ENCODE results near the gene NSRP1. TPM values are rescaled to one million over a fixed set of nuclear protein-coding genes. Genes with fewer than 3 reads are reported as not detected.
"Not testable (repeated sequence)": the region's sequence is repeated elsewhere in the genome, so short reads cannot be mapped to it uniquely, and the experiment has no call there.

Gene NSRP1, protein sequence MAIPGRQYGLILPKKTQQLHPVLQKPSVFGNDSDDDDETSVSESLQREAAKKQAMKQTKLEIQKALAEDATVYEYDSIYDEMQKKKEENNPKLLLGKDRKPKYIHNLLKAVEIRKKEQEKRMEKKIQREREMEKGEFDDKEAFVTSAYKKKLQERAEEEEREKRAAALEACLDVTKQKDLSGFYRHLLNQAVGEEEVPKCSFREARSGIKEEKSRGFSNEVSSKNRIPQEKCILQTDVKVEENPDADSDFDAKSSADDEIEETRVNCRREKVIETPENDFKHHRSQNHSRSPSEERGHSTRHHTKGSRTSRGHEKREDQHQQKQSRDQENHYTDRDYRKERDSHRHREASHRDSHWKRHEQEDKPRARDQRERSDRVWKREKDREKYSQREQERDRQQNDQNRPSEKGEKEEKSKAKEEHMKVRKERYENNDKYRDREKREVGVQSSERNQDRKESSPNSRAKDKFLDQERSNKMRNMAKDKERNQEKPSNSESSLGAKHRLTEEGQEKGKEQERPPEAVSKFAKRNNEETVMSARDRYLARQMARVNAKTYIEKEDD
- 24.9 and 30.6 TPM in 2 replicates for total RNA-seq

DNA sequence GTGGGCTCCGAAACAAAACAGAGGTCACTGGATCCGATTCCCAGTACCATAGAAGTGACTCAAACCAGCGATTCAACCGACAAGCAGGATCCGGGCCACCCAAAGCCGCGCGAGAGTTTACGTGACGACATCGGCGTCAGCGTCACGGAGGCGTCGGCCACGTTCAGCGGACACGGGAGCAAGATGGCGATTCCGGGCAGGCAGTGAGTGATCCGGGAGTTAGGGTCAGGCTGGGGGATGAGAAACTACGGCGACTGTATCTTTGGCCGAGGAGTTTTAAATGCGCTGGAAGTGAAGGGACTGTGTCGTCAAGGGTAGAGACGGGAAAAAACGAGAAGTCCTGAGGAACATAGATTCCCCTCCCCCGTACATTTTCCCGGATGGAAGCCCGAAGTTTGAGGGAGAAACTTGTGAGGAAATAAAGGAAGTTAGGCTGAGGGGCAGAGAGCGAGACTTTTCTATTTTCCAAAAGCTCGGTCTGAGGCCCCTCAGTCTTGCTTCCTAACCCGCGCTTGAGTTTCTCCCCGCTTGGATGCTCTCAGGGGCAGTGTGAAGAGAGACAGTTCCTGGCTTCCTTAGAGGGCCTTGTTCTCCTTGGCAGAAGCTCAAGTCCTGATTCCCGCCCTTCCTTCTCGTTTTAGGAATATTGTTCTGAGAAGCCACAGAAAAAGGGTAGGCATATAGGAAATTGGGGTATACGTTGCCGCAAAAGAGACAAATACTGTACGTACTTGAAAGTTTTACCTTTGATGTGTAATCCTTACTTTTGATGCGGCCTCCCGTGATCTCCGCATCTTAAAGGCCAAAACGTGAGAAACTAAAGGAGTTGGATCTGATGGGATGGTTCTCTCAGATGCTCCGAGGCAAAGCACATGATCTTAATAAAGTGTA lies at the start of gene NSRP1:
Gene NSRP1 (plus strand): TSS at position 156 of the 891 bp plus-strand sequence. CDS start 28 bp downstream, at position 184.
- intact Hi-C loops (cut with micrococcal nuclease), result loop anchor here (1.0 to 10.0 kb wide), 11 partner anchors 8 to 1565 kb away; partner anchors contain the start of genes BLMH, CPD, CRLF3 and GIT1

DNA sequence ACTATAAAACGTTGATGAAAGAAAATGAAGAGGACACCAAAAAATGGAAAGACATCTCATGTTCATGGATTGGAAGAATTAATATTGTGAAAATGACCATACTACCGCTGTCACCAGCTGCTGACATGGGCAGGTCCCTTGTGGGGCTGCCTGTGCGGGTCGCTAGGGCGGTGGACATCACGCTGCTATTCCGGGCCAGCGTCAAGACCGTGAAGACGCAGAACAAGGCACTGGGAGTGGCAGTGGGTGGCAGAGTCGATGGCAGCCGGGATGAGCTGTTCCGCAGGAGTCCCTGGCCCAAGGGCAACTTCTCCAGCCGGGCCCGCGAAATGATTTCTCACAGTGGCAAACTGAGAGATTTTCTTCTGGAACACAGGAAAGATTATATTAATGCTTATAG lies 48.2 kb upstream of the NSRP1 start:
- intact Hi-C loops (cut with micrococcal nuclease), result no loop called here

DNA sequence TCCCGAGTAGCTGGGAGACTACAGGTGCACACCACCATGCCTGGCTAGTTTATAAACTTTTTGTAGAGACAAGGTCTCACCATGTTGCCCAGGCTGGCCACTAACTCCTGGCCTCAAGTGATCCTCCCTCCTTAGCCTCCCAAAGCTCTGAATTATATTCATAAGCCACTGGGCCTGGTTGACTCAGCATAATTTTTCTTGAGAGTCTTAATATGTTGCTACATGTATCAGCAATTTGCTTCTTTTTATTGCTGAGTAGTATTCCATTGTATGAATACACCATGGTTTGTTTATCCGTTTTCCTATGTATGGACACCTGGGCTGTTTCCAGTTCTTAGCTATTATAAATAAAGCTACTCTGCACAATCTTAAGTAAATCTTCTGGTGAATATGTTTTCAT lies 42.4 kb upstream of the NSRP1 start:
- intact Hi-C loops (cut with micrococcal nuclease), result no loop called here

DNA sequence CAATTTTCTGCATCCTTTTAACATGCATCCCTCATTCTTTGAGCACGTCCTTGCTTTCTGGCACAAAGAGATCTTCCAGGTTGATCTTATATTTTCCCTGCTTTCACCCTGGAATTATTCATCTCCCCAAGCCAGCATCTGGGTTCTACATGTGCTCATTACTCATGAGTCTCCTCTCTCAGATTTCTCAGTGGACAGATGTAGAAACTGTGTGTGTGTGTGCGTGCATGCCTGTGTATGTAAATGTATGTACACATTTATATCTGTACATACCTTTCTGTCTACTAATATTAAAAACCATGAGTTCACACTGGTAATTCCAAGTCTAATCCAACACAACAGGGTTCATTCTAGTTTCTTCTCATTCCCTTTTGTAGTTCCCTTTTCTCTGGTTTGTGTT lies 41.9 kb upstream of the NSRP1 start:
- intact Hi-C loops (cut with micrococcal nuclease), result no loop called here

DNA sequence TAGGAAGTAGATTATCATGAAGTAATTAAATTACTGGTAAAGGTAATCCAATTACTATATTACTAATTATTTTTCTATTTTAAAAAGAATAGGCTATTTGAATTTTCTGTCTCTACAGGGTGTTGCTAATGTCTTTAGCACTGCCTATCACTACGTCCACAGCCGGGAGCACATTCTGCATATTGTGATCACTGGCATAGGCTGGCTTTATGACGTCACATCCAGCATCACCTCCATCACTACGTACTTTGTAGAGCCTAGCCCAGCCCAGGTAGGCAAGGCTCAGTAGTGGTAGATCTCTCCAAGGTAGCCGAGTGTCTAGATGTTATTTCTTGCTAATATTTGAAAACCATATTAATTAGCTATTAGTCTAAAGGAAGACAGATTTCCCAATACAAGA lies 33.8 kb upstream of the NSRP1 start:
- intact Hi-C loops (cut with micrococcal nuclease), result no loop called here

DNA sequence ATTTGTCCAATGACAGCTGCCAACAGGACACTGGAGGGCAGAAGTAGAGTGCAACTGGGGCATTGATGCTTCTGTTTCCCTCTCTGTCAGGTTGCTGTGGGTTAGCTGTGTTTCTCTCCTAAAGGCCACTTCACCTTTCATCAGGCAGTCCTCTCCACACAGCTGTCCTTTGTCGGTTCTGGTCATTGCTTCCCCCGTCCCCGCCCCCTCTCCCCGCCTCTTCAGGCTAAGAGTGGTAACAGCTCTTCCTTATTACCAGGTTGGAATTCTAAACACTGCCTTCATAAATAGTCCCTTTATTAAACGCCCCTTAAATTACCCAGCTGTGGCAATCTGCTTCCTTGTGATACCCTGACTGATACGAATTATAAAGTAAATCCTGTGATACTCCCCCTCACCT lies 31.8 kb upstream of the NSRP1 start:
- intact Hi-C loops (cut with micrococcal nuclease), result no loop called here

DNA sequence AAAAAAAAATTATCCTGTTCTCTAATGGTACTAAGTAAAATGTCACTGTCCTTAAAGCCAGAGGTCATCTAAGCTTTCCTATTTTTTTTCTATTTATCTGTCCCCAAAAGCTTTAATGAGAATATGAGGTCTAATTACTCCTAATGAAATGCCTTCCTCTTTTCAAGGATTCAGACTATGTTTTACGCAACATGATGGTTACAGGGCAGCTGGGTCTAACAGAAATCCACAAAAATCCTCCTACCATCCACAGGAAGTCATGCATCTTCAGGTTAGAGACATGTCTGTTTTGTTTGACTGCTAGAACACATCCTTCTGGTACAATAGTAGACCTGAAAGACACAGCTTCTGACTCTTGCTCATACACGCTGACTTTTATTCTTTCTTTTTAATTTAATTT lies 29.7 kb upstream of the NSRP1 start:
- intact Hi-C loops (cut with micrococcal nuclease), result no loop called here

DNA sequence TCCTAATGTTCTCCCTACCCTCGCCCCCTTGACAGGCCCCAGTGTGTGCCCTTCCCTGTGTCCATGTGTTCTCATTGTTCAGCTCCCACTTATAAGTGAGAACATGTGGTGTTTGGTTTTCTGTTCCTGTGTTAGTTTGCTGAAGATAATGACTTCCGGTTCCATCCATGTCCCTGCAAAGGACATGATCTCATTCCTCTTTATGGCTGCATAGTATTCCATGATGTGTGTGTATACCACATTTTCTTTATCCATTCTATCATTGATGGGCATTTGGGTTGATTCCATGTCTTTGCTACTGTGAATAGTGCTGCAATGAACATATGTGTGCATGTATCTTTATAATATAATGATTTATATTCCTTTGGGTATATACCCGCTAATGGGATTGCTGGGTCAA lies 29.2 kb upstream of the NSRP1 start:
- intact Hi-C loops (cut with micrococcal nuclease), result not testable (repeated sequence)

DNA sequence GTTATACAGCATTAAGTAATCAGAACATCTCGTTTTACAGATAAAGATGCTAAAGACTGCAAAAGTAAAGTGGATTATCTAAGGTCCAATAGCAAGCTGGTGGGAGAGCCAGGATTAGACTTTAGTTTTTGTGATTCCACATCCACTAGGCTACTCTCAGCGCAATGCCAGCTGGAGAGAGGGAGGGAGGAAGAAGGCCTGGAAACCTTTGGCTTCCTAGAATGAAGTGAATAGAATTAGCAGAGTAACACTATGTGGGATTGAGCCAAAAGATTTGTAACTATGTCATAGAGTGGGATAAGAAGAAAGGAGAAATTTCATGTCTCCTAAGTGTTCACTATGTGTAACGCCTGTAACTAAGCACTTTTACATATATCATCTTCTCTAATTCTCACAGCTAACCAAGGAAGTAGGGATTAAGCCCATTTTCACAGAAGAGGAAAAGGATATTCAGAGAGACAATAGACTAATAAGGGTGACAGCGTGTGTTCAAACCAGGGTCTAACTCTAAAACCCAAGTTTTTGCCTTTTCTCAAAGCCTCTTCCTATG lies 25.4 kb upstream of the NSRP1 start:
- intact Hi-C loops (cut with micrococcal nuclease), result no loop called here

DNA sequence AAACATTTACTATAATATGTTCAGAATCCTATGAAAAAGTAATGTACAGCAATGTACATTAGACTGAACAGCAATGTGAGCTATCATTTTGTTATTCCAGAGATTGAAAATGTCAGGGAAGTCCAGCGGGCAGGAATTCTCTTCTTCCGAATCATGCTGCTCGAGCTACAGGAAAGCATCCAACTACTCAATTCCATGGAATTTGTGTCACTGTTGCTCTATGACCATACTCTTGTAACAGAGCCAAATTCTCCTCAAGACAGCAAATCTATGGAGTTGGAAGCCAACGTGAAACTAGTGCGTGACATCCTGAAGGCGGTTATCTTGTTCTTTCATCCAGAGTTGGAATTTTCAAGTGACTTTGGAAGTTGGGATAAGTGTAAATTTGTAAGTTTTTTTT lies 24.8 kb upstream of the NSRP1 start:
- intact Hi-C loops (cut with micrococcal nuclease), result no loop called here

DNA sequence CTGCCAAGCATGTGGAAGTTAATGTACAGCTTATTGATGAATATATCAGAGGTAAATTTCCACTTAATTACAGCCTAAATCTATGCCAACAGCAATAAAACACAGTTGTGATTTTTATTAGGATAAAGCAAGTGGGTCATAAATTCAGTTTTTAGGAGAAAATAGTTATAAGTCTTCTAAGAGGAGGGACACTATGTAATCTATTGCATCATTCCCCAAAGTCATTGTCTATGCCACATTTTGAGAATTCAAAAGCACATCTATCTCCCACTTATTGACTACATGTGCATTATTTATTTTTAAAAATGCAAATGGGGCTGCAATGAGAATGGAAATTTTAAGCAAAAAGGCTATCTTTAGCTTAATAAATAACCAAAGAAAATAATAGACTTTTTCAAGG lies 23.7 kb upstream of the NSRP1 start:
- intact Hi-C loops (cut with micrococcal nuclease), result loop anchor here (1.0 kb wide), 3 partner anchors 67 to 454 kb away; no protein-coding TSS in a partner anchor

DNA sequence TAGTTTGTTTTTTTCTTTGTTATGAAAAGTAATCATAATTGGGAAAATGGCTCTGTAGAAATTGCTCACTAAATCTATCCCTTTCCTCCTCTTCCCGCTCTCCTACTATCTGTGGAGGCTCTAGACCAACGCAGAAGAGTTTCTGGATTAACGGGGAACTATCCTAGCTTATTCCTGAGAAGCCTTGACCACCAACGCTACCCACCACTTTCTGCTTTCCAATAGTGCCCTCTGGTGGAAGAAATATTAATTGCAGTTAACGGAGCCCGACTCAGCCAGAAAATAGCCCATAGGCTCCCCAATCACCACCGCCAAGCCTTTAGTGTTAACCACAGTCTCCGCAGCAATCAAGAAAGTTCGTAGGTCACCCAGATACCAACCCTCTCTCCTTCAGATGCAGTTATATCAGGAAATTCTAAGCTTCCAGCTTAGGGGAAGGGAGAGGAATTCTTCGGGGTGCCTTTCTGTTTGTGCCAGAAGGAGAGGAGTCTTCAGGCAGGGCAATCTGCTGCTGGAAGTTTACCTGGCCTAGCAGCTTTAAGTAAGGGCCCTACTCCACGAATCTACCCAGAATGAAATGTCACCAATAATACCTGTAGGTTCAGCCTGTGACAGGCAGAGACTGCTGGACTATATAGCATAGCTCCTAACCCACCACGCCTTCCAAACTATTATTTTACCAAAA lies 23.0 kb upstream of the NSRP1 start:
- intact Hi-C loops (cut with micrococcal nuclease), result loop anchor here (1.0 kb wide), 3 partner anchors 67 to 454 kb away; no protein-coding TSS in a partner anchor

DNA sequence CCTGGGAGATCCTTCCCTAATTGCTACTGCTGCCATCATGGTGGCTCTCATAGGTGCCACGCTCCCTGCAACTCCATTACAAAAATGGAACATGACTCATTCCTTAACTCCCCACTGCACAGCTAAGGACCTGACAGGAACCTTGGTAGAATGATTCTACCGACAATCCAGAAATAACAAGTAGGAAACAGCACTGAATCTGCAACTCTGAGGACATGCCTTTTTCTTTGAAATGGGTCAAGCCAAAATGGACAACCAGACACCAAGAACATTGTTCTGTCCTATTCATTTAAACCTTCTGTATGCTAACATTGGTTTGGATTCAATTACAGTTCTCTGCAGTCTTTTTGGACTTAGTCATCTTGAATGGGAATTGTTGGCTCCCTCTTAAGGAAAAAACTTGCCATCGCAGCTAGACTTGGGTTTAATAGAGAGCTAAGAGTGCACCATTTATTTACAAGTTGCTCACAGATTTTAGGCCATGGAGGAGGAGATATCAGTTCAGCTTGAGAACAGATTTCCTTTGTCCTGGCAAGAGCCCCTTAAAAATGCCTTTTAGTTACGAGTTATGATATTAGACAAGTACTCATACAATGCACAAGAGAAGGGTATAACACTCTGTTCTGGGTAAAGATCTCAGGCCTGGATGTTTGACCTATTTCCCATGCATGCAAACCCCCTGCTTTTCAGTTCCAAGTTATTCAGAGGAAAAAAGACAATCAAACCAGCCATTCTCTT lies 20.9 kb upstream of the NSRP1 start:
- intact Hi-C loops (cut with micrococcal nuclease), result no loop called here

DNA sequence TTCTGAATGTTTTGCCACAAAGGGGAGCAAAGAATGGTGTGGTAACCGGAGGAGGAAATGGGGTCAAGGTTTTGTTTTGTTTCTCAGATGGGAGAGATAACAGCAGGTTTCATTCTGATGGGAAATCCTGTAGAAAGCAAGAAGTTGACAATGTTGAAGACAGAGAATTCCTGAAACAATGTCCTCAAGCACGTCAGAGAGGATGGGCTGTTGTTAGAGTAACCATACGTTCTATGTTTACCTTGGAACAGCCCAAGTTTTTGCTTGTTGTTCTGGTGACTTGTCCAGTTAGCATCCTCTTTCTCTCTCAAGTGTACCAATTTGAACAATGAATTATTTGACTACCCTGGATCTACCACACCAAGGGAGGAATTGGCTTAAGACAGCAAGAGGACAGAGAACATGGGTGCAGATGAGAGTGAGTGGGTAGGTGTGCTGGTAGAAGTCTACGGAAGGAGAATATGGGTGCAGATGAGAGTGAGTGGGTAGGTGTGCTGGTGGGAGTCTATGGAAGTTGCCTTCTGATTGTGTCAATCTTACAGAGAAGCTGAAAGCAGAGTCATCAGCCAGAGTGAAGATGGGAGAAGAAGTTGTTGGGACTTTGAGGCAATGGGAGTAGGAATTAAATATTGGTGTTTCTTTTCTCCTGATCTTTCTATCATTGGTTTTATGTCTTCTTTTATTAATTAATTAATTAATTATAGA lies 14.8 kb upstream of the NSRP1 start:
- intact Hi-C loops (cut with micrococcal nuclease), result no loop called here

DNA sequence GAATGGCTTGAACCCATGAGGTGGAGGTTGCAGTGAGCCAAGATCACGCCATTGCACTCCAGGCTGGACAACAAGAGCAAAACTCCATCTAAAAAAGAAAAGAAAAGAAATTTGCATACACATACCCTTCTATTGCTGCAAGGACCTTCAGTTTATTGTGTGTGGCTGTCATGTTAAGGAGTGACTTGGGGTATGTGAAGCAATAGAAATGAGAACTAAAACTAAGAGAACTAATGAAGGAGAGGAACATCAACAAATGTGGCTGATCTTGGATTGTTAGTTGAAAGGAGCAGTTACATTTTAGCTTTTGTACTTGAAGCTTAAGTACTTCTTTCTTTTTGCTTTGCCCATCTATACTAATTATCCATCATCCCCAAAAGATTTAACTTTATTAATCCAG lies 12.7 kb upstream of the NSRP1 start:
- intact Hi-C loops (cut with micrococcal nuclease), result loop anchor here (1.0 to 2.0 kb wide), 4 partner anchors 21 to 232 kb away; partner anchors contain the start of gene SLC6A4

DNA sequence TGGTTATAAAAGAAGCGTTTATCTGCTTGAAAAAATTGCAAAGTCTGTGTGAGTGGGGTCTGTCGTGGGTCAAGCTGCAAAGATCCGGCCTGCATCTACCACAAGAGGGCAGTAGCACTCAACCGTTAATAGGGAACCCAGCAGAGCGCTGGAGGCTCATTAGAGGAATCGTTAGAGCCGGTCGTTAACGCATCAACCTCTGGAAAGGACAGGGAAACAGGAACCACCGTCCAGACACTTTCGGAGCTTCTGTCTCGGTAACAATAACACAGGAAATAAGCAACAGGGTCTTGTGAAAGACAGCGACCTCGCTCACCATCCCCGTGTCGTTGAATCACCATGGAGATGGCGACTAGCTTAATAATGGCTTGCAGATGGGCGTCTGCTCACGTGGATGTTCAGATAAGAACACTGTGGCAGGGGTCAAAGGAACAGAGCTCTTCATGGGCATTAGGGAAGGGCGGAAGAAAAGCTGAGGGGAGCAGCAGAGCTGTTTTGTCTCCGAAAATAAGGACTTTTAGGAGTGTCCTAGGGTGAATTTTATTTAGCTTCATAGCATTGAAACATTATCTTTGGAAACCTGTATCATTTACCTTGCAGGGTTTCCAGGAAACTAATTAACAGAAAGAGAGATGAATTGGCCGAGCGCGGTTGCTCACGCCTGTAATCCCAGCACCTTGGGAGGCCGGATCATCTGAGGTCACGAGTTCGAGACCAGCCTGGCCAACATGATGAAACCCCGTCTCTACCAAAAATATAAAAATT lies 11.9 kb upstream of the NSRP1 start:
- intact Hi-C loops (cut with micrococcal nuclease), result loop anchor here (1.0 to 5.0 kb wide), 5 partner anchors 21 to 1292 kb away; partner anchors contain the start of gene SLC6A4

DNA sequence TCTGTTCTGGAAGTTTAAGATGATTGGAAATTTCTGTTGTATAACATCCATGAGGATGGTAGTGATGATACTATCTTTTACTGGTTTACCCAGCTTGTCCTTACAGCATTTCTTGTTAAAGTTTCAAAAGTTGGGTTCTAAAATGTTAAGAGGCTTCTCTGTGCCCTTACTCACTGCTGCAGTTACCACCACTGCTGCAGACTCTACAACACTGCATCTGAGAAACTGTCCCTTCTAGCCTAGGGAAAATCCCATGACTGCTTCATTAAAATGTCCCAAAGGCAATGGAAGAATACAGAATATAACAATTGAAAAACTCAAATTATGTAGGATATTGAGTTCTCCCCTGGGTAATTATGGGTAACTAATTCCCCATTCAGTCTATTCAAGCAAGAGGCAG lies 3.8 kb upstream of the NSRP1 start:
- intact Hi-C loops (cut with micrococcal nuclease), result loop anchor here (5.0 to 10.0 kb wide), 3 partner anchors 60 to 712 kb away; partner anchors contain the start of genes CRLF3 and GIT1

DNA sequence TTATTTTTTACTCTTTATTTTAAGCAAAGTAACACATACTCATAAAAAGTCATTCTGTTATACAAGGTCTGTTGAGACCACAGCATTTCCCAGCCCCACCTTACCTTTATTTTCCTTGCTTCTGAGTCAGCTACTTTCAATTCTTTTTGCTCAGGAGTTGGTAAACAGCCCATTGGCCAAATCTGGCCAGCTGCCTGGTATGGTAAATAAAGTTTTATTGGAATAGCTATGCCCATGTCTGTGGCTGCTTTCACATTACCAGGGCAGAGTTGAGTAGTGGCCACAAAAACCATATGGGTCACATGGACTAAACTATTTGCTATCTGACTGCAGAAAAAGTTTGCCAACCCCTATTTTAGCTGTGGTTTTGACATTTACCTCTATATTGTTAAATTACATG lies 3.4 kb upstream of the NSRP1 start:
- intact Hi-C loops (cut with micrococcal nuclease), result loop anchor here (5.0 to 10.0 kb wide), 3 partner anchors 59 to 712 kb away; partner anchors contain the start of genes CRLF3 and GIT1
